Erythroblast (primary cell): ENCODE measurements around the gene TRAPPC14.

Experiments
- GATA1 ChIP-seq: IDR thresholded peaks from 2 replicates; pipeline ENCODE4 v1.6.1; 2011; ENCODE audit warnings: low read depth, mild to moderate bottlenecking, control low read depth, low read length, moderate library complexity
- POLR2A ChIP-seq: IDR thresholded peaks from 2 replicates; pipeline ENCODE4 v1.6.1; 2011; ENCODE audit warnings: mild to moderate bottlenecking, low read length

DNA sequence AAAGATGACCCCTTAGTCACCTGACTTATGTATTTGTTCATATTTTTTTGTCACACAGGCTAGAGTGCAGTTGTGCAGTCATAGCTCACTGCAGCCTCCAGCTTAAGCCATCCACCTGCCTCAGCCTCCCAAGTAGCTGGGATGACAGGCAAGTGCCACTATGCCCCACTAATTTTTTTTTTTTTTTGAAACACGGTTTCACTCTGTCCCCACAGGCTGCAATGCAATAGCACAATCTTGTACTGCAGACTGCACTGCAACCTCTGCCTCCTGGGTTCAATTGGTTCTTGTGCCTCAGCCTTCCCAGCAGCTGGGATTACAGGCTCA is 29.9 kb downstream of the TRAPPC14 start:
- TF ChIP-seq POLR2A: no peak
- no peak for TF ChIP-seq GATA1
